ENCODE measurements around the gene PLEKHG3.

DNA sequence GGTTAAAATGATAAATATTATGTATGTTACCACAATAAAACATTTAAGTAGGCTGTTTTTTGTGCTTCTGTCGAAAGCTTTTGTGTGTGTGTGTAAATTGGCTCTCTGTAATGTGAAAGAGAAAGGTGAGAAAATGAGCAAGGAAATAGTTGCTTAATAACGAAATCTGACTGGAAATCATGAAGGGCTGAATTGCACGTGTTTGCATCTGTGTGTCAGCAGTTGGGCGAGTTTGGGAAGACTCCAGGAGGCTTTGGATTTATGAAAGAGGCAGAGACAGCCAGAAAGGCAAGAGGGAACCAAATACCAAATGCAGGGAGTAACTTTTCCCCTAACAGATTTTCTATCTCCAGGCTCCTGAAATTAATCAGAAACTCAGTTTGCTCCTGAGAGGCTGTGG lies 47.2 kb upstream of the PLEKHG3 start:
- TF ChIP-seq POLR2AphosphoS5 (IDR thresholded peaks at IDR 0.05; ENCODE audit: low read depth, low read length) (no peak), GABPA (IDR thresholded peaks at IDR 0.05; ENCODE audit: low read depth, low read length) (no peak), GABPA (CRISPR knock-in tag; IDR thresholded peaks at IDR 0.05; ENCODE audit: low read depth) (no peak), TCF7L2 (IDR thresholded peaks at IDR 0.05; ENCODE audit: low read depth, low read length) (no peak), EZH2 (conservative IDR thresholded peaks at IDR 0.05; ENCODE audit: low read depth, low read length) (no peak), ZXDC (CRISPR knock-in tag; IDR thresholded peaks at IDR 0.05) (no peak)
- TF ChIP-seq, protein P1, sequence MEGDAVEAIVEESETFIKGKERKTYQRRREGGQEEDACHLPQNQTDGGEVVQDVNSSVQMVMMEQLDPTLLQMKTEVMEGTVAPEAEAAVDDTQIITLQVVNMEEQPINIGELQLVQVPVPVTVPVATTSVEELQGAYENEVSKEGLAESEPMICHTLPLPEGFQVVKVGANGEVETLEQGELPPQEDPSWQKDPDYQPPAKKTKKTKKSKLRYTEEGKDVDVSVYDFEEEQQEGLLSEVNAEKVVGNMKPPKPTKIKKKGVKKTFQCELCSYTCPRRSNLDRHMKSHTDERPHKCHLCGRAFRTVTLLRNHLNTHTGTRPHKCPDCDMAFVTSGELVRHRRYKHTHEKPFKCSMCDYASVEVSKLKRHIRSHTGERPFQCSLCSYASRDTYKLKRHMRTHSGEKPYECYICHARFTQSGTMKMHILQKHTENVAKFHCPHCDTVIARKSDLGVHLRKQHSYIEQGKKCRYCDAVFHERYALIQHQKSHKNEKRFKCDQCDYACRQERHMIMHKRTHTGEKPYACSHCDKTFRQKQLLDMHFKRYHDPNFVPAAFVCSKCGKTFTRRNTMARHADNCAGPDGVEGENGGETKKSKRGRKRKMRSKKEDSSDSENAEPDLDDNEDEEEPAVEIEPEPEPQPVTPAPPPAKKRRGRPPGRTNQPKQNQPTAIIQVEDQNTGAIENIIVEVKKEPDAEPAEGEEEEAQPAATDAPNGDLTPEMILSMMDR (CRISPR knock-in tag; IDR thresholded peaks at IDR 0.05) = no peak
